Measurements from ENCODE around the gene KCNC4.

GRCh38 chr1:110210604-110211495 lies 736 bp downstream of the KCNC4 start:
- no peak for TF ChIP-seq POLR2AphosphoS5 (IDR thresholded peaks at IDR 0.05; ENCODE audit: low read depth)
- TF ChIP-seq, protein P1, sequence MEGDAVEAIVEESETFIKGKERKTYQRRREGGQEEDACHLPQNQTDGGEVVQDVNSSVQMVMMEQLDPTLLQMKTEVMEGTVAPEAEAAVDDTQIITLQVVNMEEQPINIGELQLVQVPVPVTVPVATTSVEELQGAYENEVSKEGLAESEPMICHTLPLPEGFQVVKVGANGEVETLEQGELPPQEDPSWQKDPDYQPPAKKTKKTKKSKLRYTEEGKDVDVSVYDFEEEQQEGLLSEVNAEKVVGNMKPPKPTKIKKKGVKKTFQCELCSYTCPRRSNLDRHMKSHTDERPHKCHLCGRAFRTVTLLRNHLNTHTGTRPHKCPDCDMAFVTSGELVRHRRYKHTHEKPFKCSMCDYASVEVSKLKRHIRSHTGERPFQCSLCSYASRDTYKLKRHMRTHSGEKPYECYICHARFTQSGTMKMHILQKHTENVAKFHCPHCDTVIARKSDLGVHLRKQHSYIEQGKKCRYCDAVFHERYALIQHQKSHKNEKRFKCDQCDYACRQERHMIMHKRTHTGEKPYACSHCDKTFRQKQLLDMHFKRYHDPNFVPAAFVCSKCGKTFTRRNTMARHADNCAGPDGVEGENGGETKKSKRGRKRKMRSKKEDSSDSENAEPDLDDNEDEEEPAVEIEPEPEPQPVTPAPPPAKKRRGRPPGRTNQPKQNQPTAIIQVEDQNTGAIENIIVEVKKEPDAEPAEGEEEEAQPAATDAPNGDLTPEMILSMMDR (IDR thresholded peaks at IDR 0.05; ENCODE audit: insufficient read depth, low read length), result no peak
- 0 out of 2 replicates have a peak, but pooled peaks have one; percentile 35 for TF ChIP-seq GABPA (IDR thresholded peaks at IDR 0.05; ENCODE audit: low read depth)
- TF ChIP-seq, protein P2, sequence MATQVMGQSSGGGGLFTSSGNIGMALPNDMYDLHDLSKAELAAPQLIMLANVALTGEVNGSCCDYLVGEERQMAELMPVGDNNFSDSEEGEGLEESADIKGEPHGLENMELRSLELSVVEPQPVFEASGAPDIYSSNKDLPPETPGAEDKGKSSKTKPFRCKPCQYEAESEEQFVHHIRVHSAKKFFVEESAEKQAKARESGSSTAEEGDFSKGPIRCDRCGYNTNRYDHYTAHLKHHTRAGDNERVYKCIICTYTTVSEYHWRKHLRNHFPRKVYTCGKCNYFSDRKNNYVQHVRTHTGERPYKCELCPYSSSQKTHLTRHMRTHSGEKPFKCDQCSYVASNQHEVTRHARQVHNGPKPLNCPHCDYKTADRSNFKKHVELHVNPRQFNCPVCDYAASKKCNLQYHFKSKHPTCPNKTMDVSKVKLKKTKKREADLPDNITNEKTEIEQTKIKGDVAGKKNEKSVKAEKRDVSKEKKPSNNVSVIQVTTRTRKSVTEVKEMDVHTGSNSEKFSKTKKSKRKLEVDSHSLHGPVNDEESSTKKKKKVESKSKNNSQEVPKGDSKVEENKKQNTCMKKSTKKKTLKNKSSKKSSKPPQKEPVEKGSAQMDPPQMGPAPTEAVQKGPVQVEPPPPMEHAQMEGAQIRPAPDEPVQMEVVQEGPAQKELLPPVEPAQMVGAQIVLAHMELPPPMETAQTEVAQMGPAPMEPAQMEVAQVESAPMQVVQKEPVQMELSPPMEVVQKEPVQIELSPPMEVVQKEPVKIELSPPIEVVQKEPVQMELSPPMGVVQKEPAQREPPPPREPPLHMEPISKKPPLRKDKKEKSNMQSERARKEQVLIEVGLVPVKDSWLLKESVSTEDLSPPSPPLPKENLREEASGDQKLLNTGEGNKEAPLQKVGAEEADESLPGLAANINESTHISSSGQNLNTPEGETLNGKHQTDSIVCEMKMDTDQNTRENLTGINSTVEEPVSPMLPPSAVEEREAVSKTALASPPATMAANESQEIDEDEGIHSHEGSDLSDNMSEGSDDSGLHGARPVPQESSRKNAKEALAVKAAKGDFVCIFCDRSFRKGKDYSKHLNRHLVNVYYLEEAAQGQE (IDR thresholded peaks at IDR 0.05; ENCODE audit: insufficient replicate concordance, low read depth), result no peak
